NCI-H1930 (cell line): Measurements from ENCODE around the gene BAHCC1.

Experiments used
- DNase-seq, 2 experiments: peaks; one replicate each; lab custom pipeline; 2025; lab: John Stamatoyannopoulos, UW

BAHCC1 gene

DNA sequence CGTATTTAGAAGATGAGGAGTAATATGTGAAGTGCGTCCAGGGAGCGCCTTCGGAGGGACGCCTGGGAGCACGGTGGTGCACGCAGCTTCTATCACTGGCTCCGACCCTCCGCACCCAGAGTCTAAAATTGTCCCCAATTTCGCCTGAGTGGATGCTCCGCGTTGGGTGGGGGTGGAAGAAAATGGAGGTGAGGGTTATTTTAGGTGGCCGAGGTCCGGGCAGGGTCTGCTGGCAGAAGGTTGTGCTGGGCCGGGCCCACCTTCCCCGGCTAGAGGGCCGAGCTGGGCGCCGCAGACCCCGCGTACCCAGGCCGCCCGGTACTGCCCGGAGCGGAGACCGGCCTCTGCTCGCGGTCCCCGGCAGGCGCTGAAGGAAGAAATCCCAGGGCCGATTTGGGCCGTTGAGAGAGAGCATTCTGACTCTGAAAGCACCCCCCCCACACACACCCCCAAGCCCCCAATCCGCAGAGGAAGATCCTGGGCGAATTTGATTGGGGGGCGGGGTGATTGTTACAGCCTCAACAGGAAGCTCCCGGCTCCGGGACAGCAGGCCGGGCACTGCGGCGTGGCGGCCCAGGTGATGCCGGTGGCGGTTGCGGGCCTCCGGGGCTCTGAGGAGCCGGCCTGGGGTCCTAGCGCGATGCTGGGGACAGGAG, 3.0 kb downstream of the BAHCC1 start:
- no peak for DNase-seq

DNA sequence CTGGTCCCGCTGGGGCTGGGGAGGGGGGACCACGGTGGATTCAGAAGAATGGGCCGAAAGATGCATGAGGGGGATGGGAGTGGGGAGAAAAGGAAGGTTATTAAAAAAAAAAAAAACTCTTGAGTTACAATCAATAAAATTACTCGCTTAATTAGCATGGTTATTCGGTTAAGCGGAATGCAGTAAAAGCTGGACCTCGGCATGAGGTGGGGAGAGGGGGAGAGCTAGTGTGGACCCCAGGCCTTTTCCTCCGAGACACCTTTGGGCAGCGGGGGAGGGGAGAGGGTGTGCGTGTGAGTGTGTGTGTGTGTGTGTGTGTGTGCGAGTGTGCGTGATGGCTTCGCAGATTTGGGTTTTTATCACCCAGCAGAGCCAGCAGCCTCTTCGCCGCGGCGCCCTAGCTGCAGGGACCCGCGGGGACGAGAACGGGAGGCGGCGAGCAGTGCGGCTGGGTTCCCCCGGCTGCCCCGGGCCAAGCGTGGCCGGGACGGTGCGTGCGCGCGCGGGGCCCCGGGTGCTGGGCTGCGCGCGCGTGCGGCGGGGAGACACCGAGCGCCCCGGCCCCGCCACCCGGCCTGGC, 3.7 kb downstream of the BAHCC1 start:
- DNase-seq, result no peak

DNA sequence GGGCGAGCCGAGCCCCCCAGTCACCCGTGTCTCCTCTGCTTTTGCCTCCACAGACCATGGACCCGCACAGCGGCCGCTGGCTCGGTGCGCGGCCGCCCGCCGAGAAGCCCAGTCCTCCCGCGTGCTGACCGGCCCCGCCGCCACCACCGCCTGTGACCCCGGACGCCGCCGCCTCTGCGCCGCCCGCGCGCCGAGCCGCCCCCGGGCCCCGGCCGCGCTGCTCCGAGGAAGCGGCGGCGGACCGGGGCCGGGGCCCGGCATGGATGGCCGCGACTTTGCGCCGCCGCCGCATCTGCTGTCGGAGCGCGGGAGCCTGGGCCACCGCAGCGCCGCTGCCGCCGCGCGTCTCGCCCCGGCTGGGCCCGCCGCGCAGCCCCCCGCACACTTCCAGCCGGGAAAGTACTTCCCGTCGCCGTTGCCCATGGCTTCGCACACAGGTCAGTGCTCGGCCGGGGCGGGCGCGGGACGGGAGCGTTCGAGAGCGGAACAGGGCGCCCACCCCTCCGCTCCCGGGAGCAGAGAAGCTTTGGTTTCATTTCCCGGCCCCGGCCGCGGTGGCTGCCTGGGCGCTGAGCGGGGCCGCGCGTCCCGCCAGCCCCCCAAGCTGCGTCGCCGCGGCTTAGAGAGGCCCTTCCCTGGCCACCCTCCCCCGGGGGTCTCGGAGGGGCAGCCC, 4.4 kb downstream of the BAHCC1 start:
- DNase-seq, result no peak

DNA sequence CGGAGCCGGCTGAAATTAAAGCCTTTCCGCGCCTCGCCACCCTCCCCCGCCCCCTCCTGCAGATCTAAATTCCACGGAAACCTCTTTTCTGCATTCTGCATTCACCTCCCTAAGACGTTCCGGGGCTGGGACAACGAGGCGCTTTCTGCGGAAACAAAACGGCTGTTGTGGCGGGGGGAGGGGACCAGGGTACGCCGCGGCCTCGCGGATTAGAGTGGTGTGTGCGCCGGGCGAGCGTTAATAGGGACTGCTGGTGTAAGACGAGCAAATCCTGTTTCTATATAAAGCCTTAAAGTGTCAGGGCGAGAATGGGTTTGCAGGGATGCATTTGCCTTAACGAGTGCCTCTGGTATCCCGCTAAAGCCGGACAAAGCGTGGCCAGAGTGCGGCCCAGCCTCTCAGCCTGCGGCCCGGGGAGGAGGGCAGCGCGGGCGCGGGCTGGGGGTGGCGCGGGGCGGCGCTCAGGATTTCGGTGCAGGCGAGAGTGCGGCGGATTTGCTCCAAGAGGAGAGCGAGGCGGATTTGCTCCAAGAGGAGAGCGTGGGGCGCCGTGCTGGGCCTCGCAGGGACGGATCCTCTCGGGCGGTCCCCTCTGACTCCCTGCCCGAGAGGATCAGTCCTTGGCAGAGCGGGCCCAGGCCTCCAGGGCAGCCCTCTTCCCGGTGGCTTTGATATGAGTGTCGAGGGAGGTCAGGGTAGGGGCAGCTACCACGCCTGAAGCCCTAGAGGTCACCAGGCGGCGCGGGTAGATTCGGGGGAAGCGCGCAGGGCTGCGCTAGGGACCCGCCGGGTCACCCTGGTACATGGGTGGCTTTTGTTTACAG, 5.1 kb downstream of the BAHCC1 start:
- no peak for DNase-seq

DNA sequence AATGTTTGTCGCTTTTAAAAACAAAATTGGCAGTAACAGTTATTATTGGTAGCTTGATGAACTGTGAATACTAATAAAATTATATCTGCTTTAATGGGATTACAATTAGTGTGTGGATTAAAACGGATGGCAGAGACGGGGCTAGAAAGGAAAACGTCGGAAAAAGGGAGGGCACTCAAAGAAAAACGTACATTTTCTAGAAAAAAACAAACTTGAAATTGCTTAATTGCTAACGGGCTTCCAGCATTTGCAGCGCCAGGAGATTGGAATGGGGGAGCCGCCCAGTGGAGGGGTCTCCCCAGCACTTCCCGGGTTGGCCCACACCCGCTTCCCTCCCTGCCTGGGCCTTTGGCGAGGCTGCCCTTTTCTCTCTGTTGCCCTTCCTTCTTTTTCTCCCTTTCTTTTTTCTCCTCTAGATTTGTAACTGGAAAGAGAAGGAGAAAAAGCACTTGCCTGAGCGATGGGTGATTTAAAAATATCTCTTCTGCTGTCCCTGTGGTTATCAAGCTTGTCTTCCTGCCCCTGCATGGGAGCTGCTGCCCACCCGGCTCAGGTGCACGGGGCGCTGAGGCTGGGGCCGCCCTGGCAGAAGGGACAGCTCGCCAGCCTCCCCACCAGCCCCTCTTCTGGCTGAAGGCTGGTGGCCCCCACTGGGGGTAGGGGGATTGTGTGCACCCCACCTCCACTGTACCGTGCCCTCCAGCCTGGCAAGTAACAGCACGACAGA, 5.9 kb downstream of the BAHCC1 start:
- DNase-seq, result no peak

DNA sequence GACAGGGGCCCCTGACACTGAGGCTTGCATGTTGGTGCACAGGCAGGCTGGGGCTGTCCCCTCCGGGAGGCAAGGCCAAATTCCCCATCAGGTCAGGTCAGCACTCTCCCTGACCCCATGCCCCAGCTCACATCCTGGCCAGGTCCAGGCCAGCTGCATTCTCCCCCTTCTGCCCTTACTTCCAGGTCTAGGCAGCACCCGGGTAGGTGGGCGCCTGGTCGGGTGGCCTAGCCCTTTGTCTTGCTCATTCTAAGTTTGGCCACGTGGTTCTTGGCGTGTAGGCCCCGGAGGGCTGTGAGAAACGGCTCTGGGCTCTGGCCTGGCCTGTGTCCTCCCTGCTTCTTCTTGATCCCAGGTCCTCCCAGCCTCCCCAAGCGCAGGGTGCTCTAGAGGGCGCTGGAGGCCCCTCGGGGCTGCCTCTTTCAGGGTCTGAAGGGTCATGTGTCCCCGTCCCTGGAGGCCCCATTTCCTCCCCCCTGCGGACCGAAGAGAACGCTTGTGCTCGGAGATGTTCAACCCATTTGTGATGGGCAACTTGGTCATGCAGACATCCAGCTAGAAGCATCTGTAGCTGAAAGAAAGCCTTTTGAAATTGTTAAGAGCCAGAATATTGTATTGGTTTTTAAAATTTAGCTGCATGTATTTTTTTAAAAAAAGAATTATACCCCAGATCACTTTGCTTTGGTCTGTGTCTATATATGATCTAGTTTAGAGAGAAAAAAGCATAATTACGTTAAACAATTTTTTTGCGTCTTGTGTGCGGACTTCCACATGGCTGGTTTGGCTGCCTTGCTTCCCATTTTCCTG, 6.7 kb downstream of the BAHCC1 start:
- no peak for DNase-seq

DNA sequence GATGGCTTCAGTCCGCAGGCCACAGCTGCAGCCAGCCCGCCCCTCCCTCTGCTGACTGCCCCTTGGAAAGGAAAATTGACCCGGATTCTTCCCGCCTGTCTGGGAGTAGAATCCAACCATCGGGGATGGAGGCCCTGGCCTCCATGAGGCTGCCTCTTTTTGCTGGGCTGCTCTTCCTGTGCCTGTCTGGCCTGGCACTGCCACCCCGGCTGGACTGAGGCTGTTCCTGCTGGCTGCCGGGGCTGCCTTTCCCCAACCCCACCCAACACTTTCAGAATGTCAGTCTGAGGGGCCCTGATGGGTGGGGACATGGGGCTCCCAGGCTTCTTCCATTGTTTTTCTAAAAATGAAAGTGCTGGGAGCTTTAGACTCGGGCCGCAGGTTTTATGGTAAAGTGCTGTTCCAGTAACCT, 7.3 kb downstream of the BAHCC1 start:
- DNase-seq, result no peak

DNA sequence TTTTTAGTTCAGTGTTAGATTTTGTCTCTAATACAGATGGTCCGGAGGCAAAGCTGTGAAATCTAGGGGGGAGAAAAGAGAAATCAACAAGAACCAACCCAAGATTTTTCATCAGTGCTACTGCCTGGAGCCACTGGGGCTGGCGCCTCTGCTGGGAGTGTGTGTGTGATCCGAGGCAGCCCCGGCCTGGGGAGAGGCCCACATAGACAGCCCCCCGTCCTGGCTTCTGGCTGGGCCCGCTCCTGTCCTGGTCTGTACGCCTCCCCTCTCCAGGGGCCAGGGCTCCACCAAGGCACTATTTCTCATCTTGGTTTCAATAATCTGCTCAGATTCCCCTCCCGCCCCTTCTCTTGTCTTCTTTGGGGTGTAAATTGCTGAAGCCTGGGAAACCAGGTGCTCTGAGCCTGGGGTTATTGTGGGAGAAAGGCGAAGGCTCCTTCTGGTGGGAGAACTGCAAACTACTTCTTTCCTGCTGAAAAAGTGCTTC, 7.8 kb downstream of the BAHCC1 start:
- DNase-seq, result no peak

DNA sequence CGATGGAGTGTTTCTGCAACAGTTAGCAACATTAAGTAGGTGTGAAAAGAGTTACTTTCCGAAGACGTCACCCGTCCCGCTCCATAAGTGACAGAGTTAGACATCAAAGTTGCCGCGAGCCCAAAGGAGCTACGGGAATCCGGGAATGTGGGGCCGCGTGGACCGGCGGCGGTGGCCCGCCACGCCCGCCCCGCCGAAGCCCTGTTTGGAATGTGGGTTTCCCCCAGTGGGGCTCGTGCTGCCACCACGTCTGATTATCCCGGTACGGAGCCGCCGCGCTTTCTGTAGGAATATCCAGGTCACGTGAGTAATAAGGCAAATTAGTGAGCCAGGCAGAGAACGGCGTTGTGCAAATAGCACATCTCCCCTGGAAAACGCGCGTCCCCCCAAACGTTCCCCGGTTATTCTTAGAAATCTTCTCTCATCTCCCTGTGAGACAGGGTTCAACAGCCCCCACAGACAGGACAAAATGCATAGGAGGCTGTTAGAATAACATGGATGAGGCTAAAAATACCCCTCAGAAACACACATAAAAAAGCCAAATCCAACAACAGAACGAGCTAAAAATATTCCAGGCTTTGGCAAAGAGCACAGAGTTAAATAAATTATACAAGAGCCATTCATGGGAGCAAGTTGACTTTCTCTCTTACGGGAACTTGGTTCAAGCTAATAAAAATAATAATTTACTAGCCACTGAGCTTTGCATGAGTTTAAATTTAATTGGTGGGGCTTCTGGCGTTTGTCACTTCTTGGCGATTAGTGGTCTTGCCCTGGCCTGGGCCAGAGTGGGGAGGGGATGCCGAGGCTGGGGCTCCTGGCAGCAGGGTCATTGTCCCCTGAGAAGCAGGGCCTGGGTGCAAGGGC, 8.6 kb downstream of the BAHCC1 start:
- no peak for DNase-seq

DNA sequence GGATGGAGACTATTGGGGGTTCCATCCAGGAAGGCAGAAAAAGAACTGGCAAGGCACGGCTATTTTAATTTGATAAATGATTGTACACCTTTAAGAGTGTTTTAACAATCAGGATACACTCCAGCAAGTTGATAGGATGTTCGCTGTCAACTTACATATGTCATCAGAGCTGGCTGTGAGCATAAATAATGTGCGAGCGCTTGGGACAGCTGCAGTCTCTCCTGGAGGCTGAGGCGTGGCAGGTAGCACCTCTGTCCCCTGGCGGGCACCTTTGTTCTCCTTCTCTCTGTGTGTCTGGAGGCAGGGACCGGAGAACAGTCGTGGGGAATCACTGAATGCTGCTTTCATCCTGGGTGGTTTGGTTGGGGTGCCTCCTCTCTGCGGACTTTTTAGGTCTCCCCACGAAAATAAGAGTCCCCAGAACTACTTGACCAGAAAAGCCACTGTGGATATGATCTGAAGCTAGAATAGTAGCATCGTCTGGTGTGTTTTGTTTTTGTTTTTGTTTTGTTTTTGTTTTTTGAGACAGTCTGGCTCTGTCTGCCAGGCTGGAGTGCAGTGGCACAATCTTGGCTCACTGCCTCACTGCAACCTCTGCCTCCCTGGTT, 9.4 kb downstream of the BAHCC1 start:
- DNase-seq, result no peak

DNA sequence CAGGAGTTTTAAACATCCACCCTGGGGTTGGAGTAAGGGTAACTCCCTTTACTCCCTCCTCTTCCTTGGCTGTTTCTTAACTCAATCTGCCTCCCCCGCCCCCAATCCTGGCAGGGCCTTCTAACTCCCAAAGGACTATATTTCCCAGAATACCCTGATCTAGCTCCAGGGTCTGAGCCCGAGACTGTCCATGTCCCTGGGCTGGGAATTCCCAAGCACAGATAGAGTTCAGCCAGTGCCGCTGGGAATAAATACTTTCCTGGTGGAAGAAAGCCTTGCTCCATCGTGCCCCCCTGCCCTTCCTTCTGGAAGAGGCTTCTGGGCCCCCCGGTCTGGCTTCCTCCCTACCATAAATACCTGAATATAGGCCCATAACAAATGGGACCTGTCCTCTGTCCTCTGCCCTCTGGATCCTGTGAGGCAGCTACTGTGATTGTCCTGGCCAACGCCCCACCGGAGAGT, 10.2 kb downstream of the BAHCC1 start:
- no peak for DNase-seq

DNA sequence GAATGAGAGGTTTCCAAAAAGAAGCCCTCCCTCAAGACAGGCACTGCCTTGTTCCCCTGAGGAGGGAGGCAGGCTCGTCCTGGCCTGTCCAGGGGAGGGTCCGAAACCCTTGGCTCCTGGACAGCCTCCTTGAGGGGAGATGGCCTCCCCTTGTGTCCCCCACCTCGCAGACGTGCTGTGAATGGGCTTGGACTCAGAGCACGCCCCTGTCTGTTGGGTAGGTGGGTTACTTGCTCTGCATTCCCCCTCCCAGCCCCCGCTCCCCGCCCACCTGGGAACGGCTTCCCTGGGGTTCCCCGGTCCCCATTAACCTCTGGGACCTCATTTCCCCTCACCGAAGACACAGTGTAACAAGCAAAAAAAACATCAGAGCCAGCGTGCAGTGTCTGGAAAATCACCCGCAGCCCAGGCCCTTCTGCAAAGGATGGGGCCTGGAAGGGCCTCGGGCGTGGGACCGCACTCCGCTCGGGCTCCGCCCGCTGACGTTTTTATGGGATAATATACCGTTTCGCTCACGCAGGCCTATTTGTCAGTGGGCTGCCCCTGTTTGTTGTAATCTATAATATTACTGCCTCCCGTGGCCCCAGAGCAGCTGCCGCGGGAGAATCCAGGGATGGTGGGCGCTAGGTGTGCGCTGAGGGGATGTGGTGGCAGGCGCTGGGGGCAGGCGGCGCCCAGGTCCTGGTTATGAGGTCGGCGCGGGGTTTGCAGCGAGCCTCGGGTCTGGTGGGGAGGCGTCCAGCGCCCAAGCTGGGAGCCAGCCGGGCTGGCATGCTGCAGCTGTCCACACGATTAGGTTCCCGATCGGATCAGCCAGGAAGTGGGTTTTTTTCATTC, 11.1 kb downstream of the BAHCC1 start:
- DNase-seq, result no peak

DNA sequence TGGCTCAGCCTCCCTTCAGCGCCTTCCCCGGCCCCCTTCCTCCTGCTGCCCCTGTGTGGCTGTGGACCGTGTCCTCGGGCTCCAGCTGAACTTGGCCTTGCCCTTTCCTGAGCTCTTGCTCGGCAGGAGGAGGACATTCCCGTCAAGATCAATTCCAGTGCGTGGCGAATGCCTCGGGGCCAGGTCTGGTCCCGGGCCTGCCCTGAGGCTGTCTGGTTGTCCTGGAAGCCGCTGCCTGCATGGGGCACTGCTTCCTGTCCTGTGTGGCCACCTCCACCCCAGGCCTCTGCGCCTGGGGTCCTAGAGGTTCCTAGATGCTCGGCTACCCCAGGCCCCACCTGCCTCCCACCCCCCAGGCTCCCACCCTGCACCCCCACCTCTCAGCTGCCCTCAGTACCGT, 12.8 kb downstream of the BAHCC1 start:
- DNase-seq, result no peak

DNA sequence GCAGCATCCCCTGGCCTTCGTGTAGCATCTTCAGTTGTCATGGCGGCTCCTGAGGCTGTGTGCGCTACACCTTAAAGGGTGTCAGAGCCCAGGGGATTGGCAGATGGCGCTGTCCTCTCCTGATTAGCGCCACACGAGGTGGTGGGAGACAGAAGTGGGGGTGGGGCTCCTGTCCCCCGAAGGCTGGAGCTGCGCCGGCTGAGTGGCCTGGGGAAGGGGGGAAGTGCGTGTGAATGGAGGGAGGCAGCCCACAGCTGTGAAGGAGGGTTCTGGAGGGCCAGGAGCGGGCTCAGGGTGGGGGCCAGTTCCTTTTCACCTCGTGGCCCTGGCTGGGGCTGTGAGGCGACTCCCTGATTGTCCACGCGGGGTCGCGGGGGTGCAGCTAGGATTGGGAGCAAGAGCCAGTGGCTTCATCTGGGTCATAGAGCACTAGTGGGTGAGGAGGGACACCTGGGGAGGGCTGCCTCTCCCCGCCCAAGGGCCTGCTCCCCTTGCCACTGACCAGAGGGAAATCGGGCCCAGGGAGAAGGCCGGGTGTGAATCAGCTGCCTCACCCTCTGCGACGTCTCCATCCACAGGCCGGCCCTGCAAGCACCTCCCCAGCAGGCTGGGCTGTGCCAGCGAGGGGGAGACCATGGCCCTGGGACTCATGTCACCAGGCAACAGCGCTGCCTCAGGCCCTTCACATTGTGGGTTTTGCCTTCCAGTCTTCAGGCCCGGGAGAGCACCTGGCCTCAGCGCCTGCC, 14.1 kb downstream of the BAHCC1 start:
- DNase-seq, result no peak

DNA sequence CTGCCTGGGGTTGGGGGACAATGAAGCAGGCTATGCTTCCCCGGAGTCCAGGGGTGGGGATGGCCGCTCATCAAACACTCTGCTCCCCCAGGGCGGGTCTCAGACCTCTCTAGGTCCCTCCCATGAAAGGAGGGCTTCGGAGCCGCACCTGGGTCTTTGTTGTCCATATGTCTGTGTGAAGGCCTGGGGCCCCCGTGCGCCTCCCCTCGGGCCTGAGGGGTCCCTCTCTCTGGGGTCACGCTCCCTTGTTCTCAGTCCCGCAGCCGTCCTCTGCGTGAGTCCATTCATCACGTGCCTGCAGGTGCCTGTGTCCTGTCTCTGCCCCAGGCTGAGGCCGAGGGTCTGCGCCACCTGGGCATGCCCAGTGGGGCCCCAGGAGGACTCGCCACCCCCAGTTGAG, 15.6 kb downstream of the BAHCC1 start:
- DNase-seq, result no peak

DNA sequence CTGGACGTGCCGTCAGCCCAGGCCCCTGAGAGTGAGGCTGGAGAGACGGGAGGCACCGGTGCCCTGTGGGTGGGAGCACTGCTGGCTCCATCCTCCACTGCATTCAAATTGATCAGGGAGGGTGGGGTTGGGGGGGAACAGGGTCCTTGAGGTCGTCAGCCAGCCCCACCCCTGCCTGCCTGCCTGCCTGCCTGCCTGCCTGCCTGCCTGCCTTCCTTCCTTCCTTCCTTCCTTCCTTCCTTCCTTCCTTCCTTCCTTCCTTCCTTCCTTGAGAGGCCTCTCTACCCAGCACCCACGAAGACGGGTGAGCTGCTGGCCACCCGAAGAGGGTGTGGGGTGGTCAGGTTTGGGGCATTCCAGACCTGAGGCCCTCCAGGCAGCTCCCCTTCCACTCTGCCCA, 16.0 kb downstream of the BAHCC1 start:
- DNase-seq, result no peak

DNA sequence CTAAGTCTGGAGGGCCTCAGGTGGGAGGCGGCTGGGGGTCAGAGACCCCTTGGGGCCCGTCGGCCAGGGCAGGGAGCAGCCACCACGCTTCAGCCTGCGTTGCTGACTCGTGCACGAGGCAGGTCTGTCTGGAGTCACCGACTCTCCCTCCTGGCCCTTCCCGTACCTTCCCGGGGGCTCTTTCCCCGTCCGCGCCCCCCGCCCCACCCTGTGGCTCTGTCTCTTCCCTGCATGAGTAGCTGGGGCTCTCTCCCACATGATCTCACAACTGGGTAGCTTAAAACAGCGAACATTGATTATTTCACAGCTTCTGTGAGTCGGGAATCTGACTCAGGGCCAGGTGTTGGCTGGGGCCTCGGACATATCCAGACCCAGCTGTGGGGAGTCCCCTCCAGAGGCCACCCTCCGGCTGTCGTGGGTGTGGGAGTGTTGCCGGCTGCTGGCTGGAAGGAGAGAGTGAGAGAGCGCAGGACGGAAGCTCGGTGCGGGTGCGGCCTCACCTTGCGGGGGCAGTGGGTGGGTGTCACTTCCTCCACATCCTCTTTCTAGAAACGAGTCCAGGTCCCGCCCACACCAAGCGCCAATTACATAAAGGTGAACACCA, 17.3 kb downstream of the BAHCC1 start:
- no peak for DNase-seq
